Right kidney (tissue), 1 donor: ENCODE measurements around the gene CRTC3.
"Not testable (repeated sequence)": the region's sequence is repeated elsewhere in the genome, so short reads cannot be mapped to it uniquely, and the experiment has no call there.

ENCODE experiments used
- DNase-seq: peaks from one replicate; pipeline ENCODE4 v3.0.0-alpha.2; 2016

The CRTC3 gene

GRCh38 chr15:90677807-90678790, 148.4 kb downstream of the CRTC3 start:
- DNase-seq = no peak

- no peak for DNase-seq
Measured at GRCh38 chr15:90679959-90680358, 150.2 kb downstream of the CRTC3 start.

GRCh38 chr15:90680371-90680935, 150.7 kb downstream of the CRTC3 start:
- DNase-seq = no peak

GRCh38 chr15:90681056-90681455, 151.3 kb downstream of the CRTC3 start:
- no peak for DNase-seq

- no peak for DNase-seq
Measured at GRCh38 chr15:90681480-90681879, 151.8 kb downstream of the CRTC3 start.

GRCh38 chr15:90683371-90683770, 153.6 kb downstream of the CRTC3 start:
- DNase-seq = no peak

- DNase-seq = no peak
Measured at GRCh38 chr15:90683876-90684275, 154.2 kb downstream of the CRTC3 start.

GRCh38 chr15:90684281-90684680, 154.6 kb downstream of the CRTC3 start:
- no peak for DNase-seq

GRCh38 chr15:90685591-90686434, 156.1 kb downstream of the CRTC3 start:
- no peak for DNase-seq

- no peak for DNase-seq
Measured at GRCh38 chr15:90686435-90687218, 156.9 kb downstream of the CRTC3 start.

GRCh38 chr15:90689326-90689961, 159.7 kb downstream of the CRTC3 start:
- DNase-seq = not testable (repeated sequence)

GRCh38 chr15:90690585-90690984, 160.9 kb downstream of the CRTC3 start:
- no peak for DNase-seq

GRCh38 chr15:90691369-90691768, 161.6 kb downstream of the CRTC3 start:
- no peak for DNase-seq

- DNase-seq = no peak
Measured at GRCh38 chr15:90691982-90692773, 162.5 kb downstream of the CRTC3 start.
